Natural killer cell (primary cell): Measurements from ENCODE around the gene KANK4. TPM values are rescaled to one million over a fixed set of nuclear protein-coding genes. Genes with fewer than 3 reads are reported as not detected.

Experiments used
- ATAC-seq, 3 donors: fragments of 150-1000 bp in 2 of 3; fragments of 200-7000 bp in 1 of 3; cut with Tn5 transposase; 1 replicate in 1 of 3; 2 replicates in 2 of 3; pipeline ENCODE4 v1.10.0; 2021; ENCODE audit warnings: mild to moderate bottlenecking in 2 of 3, moderate library complexity in 2 of 3
- DNase-seq, 2 donors: peaks; one replicate each; pipeline versions ENCODE4 v3.0.0 to v3.0.0-alpha.2; 2013 to 2021; ENCODE audit warnings: mixed read lengths in 1 of 2
- H3K27ac ChIP-seq: one replicate; pipeline ENCODE4 v1.5.1; 2013; ENCODE audit warnings: mild to moderate bottlenecking, low read length
- H3K27me3 ChIP-seq: one replicate; pipeline ENCODE4 v1.6.1; 2013; ENCODE audit warnings: low read length; ENCODE audit not compliant: control insufficient read depth, insufficient read depth
- H3K36me3 ChIP-seq: one replicate; pipeline ENCODE4 v1.6.1; 2013; ENCODE audit warnings: low read length; ENCODE audit not compliant: control insufficient read depth, insufficient read depth
- H3K4me1 ChIP-seq: one replicate; pipeline ENCODE4 v1.6.1; 2013; ENCODE audit warnings: low read length; ENCODE audit not compliant: control insufficient read depth, insufficient read depth
- H3K4me3 ChIP-seq: one replicate; pipeline ENCODE4 v1.5.1; 2013; ENCODE audit warnings: low read length
- H3K9me3 ChIP-seq: one replicate; pipeline ENCODE4 v1.6.1; 2013; ENCODE audit warnings: low read length; ENCODE audit not compliant: control insufficient read depth, insufficient read depth
- H3K27ac Mint-ChIP-seq, 2 donors: one replicate each; pipeline ENCODE4 v1.8.0; 2022; ENCODE audit warnings: mild to moderate bottlenecking in 2 of 2, mixed read lengths in 2 of 2, moderate library complexity in 1 of 2
- H3K27me3 Mint-ChIP-seq, 2 donors: one replicate each; pipeline ENCODE4 v1.8.0; 2022; ENCODE audit warnings: low read depth in 2 of 2, mixed read lengths in 2 of 2
- H3K36me3 Mint-ChIP-seq: one replicate; pipeline ENCODE4 v1.8.0; 2022; ENCODE audit warnings: mixed read lengths
- H3K4me1 Mint-ChIP-seq, 2 donors: one replicate each; pipeline ENCODE4 v1.8.0; 2022; ENCODE audit warnings: mixed read lengths in 2 of 2
- H3K4me3 Mint-ChIP-seq: one replicate; pipeline ENCODE4 v1.8.0; 2022; ENCODE audit warnings: mild to moderate bottlenecking, moderate library complexity, mixed read lengths
- H3K9me3 Mint-ChIP-seq, 2 donors: one replicate each; pipeline ENCODE4 v1.8.0; 2022; ENCODE audit warnings: mixed read lengths in 2 of 2
- WGBS: methylation state at CpG from one replicate; pipeline ENCODE4 v1.1.7; 2013; ENCODE audit warnings: missing lambda C conversion rate; ENCODE audit not compliant: insufficient coverage; 5-methylcytosine and 5-hydroxymethylcytosine counted together
- intact Hi-C: fragments of 100-400 bp; cut with micrococcal nuclease; formaldehyde crosslinking; loops from one replicate; pipeline ENCODE4 v1.14.2; 2022
- total RNA-seq, 4 donors: library from RNA; stranded (reverse); fragments of 120-200 nt in 1 of 4; gene quantifications; one replicate each; pipeline versions ENCODE4 v1.2.3 to v1.2.4, GENCODE V29; 2013 to 2022
- TF ChIP-seq, protein P1 (sequence below): fragments of 200-600 bp; IDR thresholded peaks from one replicate; pipeline ENCODE4 v1.8.0; 2022; ENCODE audit warnings: antibody characterized with exemption

KANK4 gene
- total RNA-seq, 3 donors from 2014 or later (not counting 1 experiment from before 2014, with no cell fraction given), result not detected

DNA sequence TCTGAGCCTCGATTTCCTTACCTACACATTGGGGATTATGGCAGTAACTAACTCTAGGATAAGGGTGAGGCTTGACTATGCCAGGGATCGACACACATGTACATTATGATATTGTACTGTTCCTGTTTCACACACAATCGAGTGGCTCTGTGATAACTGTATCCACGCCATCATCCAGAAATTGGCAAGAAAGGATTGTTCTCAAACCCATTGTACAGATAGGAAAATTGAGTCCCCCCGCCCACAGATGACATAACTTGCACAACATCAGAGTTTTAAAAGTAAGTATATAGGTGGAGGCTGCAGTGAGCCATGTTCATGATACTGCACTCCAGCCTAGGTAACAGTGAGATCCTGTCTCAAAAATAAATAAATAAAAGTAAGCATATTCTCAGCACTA, 3.8 kb downstream of the KANK4 start:
- H3K9me3 Mint-ChIP-seq, result no peaks in the 10 kb centered on the region
- intact Hi-C loops, result no loop called here
- no peaks in the 10 kb centered on the region for H3K36me3 Mint-ChIP-seq
- no peak overlapping the region for H3K4me3 Mint-ChIP-seq
- ATAC-seq, result no peak
- TF ChIP-seq, protein P1, sequence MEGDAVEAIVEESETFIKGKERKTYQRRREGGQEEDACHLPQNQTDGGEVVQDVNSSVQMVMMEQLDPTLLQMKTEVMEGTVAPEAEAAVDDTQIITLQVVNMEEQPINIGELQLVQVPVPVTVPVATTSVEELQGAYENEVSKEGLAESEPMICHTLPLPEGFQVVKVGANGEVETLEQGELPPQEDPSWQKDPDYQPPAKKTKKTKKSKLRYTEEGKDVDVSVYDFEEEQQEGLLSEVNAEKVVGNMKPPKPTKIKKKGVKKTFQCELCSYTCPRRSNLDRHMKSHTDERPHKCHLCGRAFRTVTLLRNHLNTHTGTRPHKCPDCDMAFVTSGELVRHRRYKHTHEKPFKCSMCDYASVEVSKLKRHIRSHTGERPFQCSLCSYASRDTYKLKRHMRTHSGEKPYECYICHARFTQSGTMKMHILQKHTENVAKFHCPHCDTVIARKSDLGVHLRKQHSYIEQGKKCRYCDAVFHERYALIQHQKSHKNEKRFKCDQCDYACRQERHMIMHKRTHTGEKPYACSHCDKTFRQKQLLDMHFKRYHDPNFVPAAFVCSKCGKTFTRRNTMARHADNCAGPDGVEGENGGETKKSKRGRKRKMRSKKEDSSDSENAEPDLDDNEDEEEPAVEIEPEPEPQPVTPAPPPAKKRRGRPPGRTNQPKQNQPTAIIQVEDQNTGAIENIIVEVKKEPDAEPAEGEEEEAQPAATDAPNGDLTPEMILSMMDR, result no peak
- H3K27ac Mint-ChIP-seq, result no peak overlapping the region
- WGBS, result 82% methylated on average over 4 of the region's 5 CpGs
- H3K27me3 Mint-ChIP-seq, result peaks cover 25 to 37% of the 10 kb centered on the region in 2 donors
- H3K4me1 Mint-ChIP-seq, result no peaks in the 10 kb centered on the region
- no peak overlapping the region for H3K4me3 ChIP-seq
- H3K27ac ChIP-seq, result no peak overlapping the region
- no peaks in the 10 kb centered on the region for H3K4me1 ChIP-seq
- H3K27me3 ChIP-seq, result no peaks in the 10 kb centered on the region
- H3K36me3 ChIP-seq, result no peaks in the 10 kb centered on the region
- DNase-seq, result no peak
- H3K9me3 ChIP-seq, result no peaks in the 10 kb centered on the region

DNA sequence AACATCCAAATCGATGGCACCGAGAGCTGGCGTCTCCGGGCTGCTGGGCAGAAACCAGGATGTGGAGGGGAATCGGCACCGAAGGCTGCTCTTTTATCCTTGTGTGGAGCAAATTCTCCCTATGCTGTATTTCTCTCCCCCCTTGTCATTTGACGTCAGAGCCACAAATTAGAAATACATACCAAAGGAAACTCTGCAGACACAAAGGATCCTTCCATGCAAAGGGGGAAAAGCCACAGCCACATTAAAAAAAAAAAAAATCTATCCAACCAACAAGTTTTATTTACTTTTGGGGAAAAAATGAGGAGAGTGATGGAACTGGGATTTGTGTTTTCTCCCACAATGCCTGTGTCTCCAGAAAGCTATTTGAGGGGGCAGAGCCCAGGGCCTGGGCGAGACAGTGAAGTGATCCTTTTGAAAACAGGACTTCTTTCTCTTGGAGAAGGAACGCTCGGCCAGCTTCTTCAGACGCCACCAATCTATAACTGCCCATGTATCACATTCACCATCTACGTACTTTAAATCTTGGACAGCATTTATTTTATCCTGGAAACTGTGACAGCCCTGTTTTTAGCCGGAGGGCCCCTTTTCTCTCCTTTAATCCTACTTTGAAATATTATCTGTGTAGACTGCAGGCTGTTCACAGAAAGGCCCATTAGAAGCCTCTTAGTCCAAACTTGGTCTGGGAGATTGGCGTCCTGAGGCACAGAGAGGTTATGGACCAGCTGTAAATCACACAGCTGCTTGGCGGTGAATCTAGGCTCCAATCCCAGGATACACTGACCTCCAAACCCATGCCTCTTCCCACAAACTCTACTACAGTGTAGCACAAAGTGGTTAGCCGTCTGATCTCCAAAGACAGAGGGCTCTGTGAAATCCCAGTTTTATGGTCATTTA, 4.5 kb downstream of the KANK4 start:
- H3K36me3 ChIP-seq, result no peaks in the 10 kb centered on the region
- intact Hi-C loops, result no loop called here
- ATAC-seq, result no peak
- no peak overlapping the region for H3K4me3 ChIP-seq
- no peak overlapping the region for H3K27ac ChIP-seq
- H3K27ac Mint-ChIP-seq, result no peak overlapping the region
- no peaks in the 10 kb centered on the region for H3K4me1 Mint-ChIP-seq
- H3K36me3 Mint-ChIP-seq, result no peaks in the 10 kb centered on the region
- WGBS, result 92% methylated on average over 16 of the region's 16 CpGs
- no peaks in the 10 kb centered on the region for H3K27me3 ChIP-seq
- H3K4me1 ChIP-seq, result no peaks in the 10 kb centered on the region
- peaks cover 18 to 37% of the 10 kb centered on the region in 2 donors for H3K27me3 Mint-ChIP-seq
- no peaks in the 10 kb centered on the region for H3K9me3 ChIP-seq
- no peak overlapping the region for H3K4me3 Mint-ChIP-seq
- TF ChIP-seq, protein P1, result no peak
- no peak for DNase-seq
- no peaks in the 10 kb centered on the region for H3K9me3 Mint-ChIP-seq

GRCh38 chr1:62312698-62313097, 6.5 kb downstream of the KANK4 start:
- TF ChIP-seq, protein P1, result no peak
- DNase-seq, result no peak
- no peak for ATAC-seq
- no peak overlapping the region for H3K4me3 Mint-ChIP-seq
- H3K27ac Mint-ChIP-seq, result no peak overlapping the region
- Histone ChIP-seq H3K27ac (no peak overlapping the region), H3K36me3 (no peaks in the 10 kb centered on the region), H3K27me3 (no peaks in the 10 kb centered on the region), H3K9me3 (no peaks in the 10 kb centered on the region), H3K4me3 (no peak overlapping the region), H3K4me1 (no peaks in the 10 kb centered on the region)
- H3K36me3 Mint-ChIP-seq, result no peaks in the 10 kb centered on the region
- 90% methylated on average over 4 of the region's 4 CpGs for WGBS
- intact Hi-C loops, result no loop called here
- H3K4me1 Mint-ChIP-seq, result no peaks in the 10 kb centered on the region
- peaks cover 14 to 27% of the 10 kb centered on the region in 2 donors for H3K27me3 Mint-ChIP-seq
- H3K9me3 Mint-ChIP-seq, result no peaks in the 10 kb centered on the region
